Measurements from ENCODE around the gene ACTR1A.
A peak's percentile ranks its signal among the peaks of the same experiment; 100 is the strongest.

The ACTR1A gene

DNA sequence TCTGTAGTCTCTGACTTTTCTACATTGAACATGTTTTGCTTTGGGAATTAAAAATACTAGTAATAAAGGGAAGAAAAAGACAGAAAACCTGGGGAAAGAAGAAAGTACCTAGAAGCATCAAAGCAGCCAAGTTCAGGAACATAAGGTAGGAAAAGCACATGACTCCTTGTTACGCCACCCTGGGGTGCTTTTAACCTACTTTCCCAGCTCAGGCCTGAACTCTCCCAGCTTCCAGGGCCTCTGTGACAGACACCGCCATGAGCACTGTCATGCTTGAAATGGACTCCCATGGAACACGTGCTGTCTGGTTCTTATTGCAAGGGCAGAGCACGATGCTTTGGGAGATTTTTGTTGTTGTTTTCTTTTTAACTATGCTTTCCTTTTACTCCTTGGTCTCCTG is 11.4 kb downstream of the ACTR1A start:
- FAIRE-seq = no peak
- DNase-seq (ENCODE audit: insufficient read length, low spot score) = no peak

DNA sequence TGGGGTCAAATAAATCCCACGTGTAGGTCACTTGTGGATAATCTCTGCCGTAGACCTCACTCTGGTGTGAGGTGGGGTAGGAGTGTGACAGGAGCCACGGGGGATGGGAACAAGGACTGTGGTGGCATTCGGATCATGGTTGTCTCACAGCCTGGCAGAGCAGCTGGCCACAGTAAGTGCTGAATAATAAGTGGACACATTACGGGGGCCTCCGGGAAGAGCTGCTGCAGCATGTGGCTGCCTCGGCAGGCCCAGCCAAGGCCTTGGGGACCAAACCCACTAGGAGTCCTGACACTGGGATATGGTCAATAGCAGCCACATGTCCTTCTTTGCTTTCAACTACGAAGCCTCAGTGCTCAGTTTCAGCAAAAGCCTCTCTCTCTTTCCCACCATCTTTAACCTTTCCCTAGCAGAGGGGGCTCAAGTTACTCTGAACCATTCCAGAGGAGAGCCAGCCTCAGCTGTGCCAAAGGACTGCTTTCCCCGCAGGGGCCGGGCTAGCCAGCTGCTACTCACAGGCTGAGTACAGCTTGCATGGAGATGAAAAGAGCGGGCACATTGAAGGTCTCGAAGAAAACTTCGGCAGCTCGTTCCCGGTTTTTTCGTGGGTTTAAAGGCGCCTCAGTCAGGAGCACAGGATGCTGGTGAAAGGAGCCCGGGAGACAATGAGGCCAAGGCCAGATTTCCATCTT is 17.3 kb downstream of the ACTR1A start:
- no peak for DNase-seq (ENCODE audit: insufficient read length, low spot score)
- no peak for FAIRE-seq

DNA sequence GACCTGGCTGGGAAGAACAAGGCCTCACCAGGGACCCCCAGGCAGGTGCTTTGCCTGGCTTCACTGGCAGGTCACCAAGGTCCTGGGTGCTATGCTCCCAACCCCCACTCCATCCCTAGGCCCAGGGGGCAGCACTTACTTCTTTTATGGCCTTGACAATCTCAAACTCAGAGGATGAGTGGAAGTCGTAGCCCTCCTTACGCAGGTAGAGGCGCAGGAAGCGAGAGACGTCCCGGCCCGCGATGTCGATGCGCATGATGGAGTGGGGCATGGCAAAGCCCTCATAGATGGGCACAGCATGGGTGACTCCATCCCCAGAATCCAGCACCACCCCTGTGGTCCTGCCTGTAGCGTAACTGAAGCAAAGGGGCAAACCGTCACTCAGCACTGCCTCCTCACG is 18.5 kb downstream of the ACTR1A start:
- no peak for DNase-seq (ENCODE audit: insufficient read length, low spot score)
- no peak for FAIRE-seq

DNA sequence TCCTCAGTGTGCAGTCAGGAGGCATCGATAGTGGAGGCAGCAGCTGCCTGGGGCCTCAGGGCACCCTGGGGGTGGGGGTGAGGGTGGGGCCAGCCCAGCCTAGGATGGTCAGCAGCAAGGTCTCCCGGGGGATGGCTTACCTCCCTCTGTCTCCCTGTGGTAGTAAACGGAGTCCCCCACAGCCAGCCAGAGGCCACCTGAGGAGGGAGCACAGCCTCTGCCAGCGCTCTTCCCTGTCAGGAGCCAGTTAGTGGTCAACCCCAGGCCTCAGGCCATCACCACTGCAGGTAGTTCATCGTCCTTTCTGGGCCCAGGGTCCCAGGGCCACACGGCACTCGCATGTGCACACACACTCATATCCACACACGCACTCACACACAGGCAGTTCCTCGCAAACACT is 22.1 kb downstream of the ACTR1A start:
- DNase-seq (ENCODE audit: insufficient read length, low spot score) (no peak), FAIRE-seq (no peak)

DNA sequence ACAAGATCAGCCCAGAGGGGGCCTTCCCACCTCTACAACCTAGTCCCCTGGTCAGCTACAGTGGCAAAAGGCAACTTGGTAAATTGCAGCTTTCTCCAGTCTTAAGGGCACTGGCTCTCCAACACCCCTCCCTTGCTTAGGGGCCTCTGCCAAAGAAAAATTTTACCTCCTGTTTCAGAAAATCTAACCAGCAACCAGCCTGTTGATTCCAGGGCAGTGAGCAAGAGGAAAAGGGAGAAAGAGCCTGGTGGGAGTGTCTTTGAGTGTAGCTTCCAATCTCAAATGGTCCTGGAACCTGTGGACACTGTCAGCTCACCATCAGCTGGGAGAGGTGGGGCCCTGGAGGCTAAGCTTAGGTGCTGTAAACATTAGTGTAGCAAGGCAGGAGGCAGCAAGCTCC is 22.9 kb downstream of the ACTR1A start:
- FAIRE-seq = no peak
- DNase-seq (ENCODE audit: insufficient read length, low spot score) = no peak

DNA sequence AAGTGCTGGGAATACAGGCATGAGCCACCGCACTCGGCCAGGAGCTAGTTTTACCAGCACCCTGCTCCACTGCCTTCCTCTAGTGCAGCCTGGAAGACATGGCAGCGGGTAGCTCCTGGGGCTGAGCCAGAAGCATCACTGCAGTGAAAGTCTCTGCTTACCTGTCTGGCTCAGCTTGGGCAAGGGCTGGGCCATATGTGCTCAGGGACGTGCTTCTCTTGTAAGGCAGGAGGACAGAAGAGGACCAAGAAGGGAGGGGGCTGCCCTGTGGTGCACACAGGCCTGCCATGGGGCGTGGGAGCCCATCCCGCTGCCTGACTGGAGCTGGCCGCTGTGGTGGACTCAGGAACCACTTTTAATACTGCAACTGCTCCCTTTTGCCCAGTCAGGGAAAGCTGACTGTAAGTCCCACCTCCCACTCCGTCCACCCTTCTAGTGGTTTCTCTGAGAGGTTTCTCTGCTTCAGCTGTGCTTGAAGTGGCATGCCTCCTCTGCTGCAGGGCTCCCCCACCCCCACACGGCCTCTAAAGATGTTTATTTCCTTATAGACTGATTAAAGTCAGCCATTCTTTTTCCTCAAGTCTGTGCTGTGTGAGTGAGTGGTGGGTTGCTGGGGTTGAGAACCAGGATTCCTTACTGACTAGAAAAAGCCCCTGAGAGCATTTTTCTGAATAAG is 25.9 kb downstream of the ACTR1A start:
- FAIRE-seq (no peak), DNase-seq (ENCODE audit: insufficient read length, low spot score) (no peak)

DNA sequence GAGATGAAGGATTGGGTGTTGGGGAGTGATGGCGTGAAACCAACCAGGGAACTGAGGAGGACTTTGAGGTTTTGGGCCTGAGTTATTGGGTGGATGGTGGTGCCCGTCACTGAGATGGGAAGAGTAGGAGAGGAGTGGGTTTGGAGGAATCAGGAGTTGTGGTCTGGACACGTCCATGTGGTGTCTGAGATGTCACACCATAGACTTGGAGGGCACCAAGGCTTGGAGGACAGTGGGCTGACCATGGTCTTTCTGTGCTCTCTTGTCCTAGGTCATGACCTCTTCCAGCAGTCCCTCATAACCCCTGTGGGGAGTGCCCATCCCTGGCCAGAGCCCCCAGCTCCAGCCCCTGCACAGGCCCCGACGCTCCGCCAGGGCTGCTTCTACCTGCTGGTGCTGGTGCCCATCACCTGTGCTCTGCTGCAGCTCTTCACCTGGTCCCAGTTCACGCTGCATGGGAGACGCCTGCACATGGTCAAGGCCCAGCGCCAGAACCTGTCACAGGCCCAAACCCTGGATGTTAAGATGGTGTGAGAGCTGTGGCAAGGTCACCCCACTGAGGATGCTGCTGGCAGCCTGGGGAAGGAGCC is 27.0 kb downstream of the ACTR1A start:
- FAIRE-seq (no peak), DNase-seq (ENCODE audit: insufficient read length, low spot score) (no peak)

DNA sequence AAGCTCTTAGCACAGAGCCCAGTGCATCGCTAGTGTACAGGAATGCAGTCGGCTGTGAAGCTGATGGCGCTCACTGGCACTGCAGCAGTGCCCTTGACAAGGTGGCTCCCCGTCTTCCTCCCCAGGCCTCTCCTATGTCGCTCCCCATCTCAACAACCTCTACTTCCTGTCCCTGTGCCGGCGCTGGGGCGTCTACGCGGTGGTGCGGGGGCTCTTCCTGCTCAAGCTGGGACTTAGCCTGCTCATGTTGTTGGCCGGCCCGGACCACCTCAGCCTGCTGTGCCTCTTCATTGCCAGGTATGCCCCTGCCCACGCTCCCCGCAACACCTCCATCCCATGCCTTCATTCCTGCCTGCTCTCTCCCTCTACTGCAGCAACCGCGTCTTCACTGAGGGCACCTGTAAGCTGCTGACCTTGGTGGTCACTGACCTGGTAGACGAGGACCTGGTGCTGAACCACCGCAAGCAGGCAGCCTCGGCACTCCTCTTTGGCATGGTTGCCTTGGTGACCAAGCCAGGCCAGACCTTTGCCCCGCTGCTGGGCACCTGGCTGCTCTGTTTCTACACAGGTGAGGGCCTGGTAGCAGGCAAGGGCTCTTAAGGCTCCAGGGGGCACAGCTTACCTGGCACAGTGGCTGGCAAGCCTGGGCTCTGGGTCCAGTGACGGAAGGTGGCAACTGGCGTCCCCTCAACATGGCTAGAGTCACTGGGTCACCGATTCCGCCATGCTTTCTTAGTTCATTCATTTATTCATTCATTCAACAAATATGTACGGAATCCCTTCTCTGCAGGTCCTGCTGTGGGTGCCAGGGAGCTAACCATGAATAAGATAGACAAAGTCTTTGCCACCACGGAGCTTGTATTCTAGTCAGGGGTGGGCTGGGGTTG is 28.8 kb downstream of the ACTR1A start:
- FAIRE-seq = no peak
- DNase-seq (ENCODE audit: insufficient read length, low spot score) = no peak

DNA sequence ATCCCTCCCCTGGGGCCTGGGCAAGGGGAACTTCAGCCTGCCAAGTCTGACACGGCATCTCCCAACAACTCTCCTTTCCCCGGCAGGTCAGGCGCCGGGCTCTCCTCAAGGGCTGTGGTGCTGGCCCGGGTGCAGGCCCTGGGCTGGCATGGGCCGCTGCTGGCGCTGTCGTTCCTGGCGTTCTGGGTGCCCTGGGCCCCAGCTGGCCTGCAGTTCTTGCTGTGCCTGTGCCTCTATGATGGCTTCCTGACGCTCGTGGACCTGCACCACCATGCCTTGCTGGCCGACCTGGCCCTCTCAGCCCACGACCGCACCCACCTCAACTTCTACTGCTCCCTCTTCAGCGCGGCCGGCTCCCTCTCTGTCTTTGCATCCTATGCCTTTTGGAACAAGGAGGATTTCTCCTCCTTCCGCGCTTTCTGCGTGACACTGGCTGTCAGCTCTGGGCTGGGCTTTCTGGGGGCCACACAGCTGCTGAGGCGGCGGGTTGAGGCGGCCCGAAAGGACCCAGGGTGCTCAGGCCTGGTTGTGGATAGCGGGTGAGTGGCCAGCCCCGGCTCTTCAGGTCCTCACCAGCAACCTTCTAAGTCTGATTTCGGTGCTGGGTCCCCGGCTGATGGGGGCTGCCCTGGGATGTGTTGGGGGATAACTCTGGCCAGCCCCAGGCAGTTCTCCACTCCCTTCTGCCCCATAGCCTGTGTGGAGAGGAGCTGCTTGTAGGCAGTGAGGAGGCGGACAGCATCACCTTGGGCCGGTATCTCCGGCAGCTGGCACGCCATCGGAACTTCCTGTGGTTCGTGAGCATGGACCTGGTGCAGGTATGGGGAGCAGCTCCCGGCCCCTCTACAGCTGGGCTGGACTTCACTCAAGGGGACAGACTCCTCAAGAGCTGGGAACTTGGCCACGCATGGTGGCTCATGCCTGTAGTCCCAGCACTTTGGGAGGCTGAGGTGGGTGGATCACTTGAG is 31.6 kb downstream of the ACTR1A start:
- FAIRE-seq = no peak
- no peak for DNase-seq (ENCODE audit: insufficient read length, low spot score)

DNA sequence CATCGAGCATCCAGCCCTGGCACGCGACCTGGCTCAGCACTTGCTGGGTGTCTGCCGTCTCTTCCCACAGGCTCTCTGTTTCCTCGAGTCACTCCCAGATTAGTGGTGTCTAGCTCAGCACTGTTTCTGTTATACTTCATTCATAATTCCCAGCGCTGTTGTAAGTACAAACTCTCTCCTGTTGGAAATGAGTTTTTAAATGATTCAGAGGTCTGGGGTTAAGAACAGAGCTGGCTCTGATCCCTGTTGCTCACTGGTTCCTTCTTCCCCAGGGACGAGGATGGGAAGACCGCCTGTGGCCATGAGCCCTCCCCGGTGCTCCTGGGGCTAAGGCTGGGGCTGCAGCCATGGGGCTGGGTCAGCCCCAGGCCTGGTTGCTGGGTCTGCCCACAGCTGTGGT is 33.8 kb downstream of the ACTR1A start:
- no peak for FAIRE-seq

DNA sequence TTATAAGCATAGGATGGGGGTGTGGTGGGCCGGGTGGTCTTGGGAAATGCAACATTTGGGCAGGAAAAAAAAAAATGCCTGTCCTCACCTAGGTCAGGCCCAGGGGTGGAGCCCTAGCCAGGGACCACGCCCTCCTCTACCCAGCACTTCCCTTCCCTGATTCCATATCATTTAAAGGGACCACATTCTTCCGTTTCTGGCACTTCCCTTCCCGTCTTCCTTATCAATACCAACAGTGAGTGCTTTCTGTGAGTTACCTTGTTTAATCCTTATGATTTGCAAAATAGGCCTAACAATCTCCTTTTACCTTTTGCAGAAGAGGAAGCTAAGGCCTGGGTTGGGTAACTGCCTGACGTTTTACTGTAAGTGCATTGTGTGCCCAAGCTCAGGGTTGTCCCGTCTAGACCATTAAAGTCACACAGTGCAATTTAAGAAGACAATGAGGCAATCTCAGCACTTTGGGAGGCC is 34.5 kb downstream of the ACTR1A start:
- FAIRE-seq = no peak
- DNase-seq (ENCODE audit: insufficient read length, low spot score) = no peak

More for the DNA sequence above, 33.8 kb downstream of the ACTR1A start:
- no peak for DNase-seq (ENCODE audit: insufficient read length, low spot score)

DNA sequence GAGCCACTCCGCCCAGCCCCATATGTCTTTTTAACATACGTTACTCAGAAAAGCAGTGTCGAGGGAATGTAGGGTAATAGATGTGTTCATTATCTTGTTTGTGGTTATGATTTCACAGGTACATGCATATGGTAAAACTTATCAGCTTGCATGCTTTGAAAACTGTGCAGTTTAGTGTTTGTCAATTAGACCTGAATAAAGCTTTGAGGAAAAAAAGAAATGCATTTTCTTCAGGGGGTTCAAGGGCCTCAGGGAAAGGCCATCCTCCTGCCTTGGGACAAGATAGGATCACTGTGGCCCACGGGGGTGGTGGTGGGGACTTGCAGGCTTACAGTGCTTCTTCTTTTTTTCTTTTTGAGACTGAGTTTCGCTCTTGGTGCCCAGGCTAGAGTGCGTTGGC is 35.2 kb downstream of the ACTR1A start:
- FAIRE-seq (no peak), DNase-seq (ENCODE audit: insufficient read length, low spot score) (no peak)

DNA sequence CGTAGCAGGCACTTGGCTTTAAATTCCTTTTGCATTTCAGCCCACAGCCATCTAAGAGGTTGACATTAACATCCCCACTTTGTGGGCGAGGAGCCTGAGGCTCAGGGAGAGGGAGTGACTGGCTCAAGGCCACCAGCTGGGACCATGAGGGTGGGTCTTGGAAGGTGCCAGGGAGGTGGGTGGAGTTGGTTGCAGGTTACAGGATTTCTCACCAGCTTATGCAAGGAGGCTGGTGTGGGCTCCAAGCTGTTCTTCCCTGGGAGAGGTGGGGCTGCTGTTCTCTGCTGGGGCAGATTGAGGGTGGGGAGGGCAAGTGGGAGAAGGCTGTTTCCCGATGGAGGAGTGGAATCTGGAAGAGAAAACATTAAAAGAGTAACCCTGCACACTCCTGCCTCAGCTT is 37.0 kb downstream of the ACTR1A start:
- DNase-seq (ENCODE audit: insufficient read length, low spot score) (no peak), FAIRE-seq (no peak)

DNA sequence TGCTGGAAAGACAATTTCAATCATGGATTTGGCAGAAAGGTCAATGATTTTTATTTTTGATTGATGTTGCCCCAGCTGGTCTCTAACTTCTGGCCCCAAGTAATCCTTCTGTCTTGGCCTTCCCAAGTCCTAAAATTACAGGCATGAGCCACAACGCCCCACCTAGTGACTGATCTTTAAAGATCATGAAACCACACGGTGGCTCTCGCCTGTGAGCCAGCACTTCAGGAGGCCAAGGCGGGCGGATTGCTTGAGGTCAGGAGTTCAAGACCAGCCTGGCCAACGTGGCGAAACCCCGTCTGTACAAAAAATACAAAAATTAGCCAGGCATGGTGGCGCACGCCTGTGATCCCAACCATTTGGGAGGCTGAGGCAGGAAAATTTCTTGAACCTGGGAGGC is 38.5 kb downstream of the ACTR1A start:
- no peak for DNase-seq (ENCODE audit: insufficient read length, low spot score)
- no peak for FAIRE-seq

DNA sequence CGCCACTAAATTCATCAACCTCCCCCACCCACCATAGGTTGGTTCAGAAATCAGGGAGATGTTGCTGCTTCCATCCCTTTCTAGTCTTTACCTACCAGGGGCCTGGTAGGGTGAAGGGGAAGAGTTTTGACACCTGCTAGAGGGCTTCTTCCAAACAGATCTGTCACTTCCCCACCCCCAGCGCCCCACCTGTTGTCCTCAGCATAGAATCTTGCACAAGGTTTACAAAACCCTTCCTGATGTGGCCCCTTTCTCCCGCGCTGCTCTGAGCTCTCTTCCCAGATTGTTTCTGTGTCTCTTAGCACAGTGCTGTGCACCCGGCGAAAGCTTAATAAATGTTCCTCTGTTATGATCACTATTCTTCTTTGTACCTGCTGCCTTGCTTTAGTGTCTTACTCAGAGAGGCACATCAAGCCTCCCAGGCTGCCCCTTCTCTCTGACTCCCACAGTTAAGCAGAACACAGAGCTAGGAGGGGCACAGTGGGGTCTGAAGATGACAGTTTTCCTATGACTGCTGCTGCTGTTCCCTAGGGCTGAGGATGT is 39.9 kb downstream of the ACTR1A start:
- no peak for FAIRE-seq
- DNase-seq (ENCODE audit: insufficient read length, low spot score) = no peak

DNA sequence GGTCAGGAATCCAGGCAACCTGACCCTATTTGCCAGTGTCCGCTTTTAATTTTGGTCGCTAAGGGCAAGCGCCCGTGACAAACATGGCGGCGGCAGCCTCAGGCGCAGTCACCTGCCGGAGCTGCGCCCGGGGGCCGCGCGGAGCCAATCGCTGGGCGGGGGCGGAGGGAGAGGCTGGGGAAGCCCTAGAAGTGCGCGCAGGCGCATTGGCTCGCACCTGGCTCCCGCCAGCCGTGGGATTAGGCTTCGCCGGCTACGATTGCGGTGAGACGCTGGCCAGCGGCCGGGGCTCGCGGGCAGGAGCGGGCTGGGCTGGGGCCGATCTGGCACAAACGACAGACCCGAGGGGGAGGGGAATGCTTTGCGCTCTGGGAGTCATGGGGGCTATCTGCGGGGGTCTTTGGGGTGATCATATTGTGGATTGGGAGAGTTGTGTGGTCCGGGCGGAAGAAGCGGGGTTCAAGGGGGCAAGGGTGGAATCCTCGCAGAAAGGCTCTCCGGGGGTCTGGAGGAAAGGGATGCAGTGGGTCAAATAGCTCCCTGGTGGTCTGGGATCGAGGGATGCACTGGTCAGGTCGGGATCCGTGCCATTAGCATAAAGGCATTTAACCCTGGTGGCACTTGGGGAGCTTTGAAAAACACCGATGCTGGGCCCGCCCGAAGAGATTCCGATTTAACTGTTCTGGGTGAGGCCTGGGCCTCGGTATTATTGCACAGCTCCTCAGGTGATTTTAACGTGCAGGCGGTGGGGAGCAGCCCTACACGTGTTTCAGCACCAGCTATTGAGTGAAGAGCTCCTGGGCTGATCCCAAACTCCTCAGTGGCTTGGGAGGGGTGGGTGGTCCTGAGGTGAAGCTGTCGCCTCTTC is 41.1 kb downstream of the ACTR1A start:
- DNase-seq (ENCODE audit: insufficient read length, low spot score) (peak; percentile 98), FAIRE-seq (peak; percentile 65)

DNA sequence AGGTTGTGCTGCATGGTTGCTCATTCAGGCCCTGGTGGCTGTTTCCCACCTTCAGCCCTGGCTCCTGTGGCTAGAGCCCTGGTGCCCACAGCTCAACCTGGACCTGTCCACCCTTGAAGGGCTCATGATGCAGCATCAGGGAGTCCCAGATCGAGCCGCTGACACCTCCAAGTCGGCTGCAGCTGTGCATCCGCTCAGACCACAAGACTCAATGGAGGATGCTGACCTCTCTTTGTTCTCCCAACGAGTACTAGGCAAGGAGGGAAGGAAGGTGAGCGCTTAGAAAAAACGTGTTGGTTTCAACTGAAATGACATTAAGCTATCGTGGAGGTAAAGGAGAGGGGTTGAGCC is 41.7 kb downstream of the ACTR1A start:
- DNase-seq (ENCODE audit: insufficient read length, low spot score) = no peak
- no peak for FAIRE-seq

DNA sequence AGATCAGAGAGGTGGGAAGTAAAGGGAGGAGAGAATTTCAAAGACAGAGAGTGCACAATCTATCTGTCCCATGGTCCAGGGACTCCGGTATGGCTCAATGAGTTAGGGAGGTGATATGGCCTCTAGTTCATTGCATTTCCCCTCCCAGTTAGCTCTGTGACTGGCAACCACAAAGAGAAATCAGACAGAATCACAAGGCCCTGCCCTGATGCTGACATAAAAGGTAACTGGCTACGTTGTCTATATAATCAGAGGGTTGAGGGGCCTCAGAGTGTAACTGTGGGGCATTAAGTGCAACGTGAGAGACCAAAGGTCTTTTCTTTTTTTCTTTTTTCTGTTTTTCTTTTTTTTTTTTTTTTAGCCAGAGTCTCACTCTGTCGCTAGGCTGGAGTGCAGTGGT is 43.9 kb downstream of the ACTR1A start:
- DNase-seq (ENCODE audit: insufficient read length, low spot score) = no peak
- FAIRE-seq = no peak

DNA sequence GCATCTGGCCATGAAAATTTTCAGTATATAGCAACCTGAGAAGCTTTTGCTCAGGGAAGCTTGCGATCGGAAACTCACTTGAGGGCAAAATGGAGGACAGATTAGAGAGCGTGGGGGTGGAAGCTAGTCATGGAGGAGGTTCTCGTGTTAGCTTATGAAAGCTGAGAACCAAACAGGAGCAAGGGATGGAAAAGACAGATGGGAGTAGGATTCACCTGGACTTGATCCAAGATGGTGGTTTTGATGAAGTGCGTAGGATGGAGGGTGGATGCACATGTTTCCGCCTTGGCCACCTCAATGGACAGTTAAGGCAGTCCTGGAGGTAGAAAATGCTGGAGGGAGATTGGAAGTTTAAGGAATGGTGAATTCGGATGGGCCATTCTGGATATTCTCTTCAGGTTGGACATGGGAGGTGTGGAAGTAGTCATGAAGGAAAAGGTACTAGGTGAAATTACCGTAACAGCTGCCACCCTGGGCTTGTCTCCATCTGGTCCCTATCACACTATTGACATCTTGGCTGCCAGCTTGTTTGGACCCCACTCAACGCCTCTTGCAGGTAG is 44.8 kb downstream of the ACTR1A start:
- DNase-seq (ENCODE audit: insufficient read length, low spot score) (no peak), FAIRE-seq (no peak)
